Lower lobe of right lung (tissue), 2 donors: ENCODE measurements around the gene NRIP1. TPM values are rescaled to one million over a fixed set of nuclear protein-coding genes. Genes with fewer than 3 reads are reported as not detected.

Experiments
- ATAC-seq, 2 donors: fragments of 200-7000 bp; cut with Tn5 transposase; one replicate each; pipeline ENCODE4 v1.9.1; 2020 to 2022; ENCODE audit warnings: mild to moderate bottlenecking in 2 of 2, moderate library complexity in 2 of 2
- DNase-seq: peaks from one replicate; pipeline ENCODE4 v3.0.0-alpha.2; 2020
- H3K27ac ChIP-seq: fragments of 200-600 bp; one replicate; pipeline ENCODE4 v1.8.0; 2022
- H3K27me3 ChIP-seq: fragments of 200-600 bp; one replicate; pipeline ENCODE4 v1.8.0; 2022; ENCODE audit warnings: low read depth
- H3K36me3 ChIP-seq: fragments of 200-600 bp; one replicate; pipeline ENCODE4 v1.8.0; 2022; ENCODE audit warnings: mild to moderate bottlenecking
- H3K4me1 ChIP-seq: fragments of 200-600 bp; one replicate; pipeline ENCODE4 v1.8.0; 2022
- H3K4me3 ChIP-seq: fragments of 200-600 bp; one replicate; pipeline ENCODE4 v1.8.0; 2022; ENCODE audit warnings: mild to moderate bottlenecking
- H3K9me3 ChIP-seq: fragments of 200-600 bp; one replicate; pipeline ENCODE4 v1.8.0; 2022
- CTCF ChIP-seq: fragments of 200-600 bp; IDR thresholded peaks from one replicate; pipeline ENCODE4 v1.8.0; 2022; ENCODE audit warnings: antibody characterized with exemption, mild to moderate bottlenecking
- intact Hi-C: fragments of 100-400 bp; cut with DNase I; formaldehyde crosslinking; loops from one replicate; pipeline ENCODE4 v1.11.0; 2022
- total RNA-seq: library from RNA; stranded (reverse); fragmentation: NEBNext Ultra II Directional; extraction: Animal tissue kit (Norgen Biotek cat#: 25700); gene quantifications from one replicate; pipeline ENCODE4 v1.2.1, GENCODE V29; 2021
- donor health status: DM: no; HTN: yes; CAD: no; lungs with severe emphysema.

NRIP1 gene
- total RNA-seq, 1 donor from 2014 or later, result 60.0 TPM

- no peak for TF ChIP-seq CTCF
- H3K4me3 ChIP-seq, result no peak overlapping the region
- H3K27ac ChIP-seq, result no peak overlapping the region
- no peaks in the 10 kb centered on the region for H3K27me3 ChIP-seq
- DNase-seq (no peak), ATAC-seq (no peak)
- intact Hi-C loops, result no loop called here
- H3K9me3 ChIP-seq, result no peaks in the 10 kb centered on the region
- H3K36me3 ChIP-seq, result no peaks in the 10 kb centered on the region
- H3K4me1 ChIP-seq, result no peaks in the 10 kb centered on the region
These were observed 44.0 kb downstream of the NRIP1 start for GRCh38 chr21:15020797-15021196.

- no peak for TF ChIP-seq CTCF
- intact Hi-C loops, result no loop called here
- Histone ChIP-seq H3K4me1 (no peaks in the 10 kb centered on the region), H3K27me3 (no peaks in the 10 kb centered on the region), H3K9me3 (no peaks in the 10 kb centered on the region), H3K4me3 (no peak overlapping the region), H3K36me3 (no peaks in the 10 kb centered on the region), H3K27ac (no peak overlapping the region)
- DNase-seq, result no peak
- no peak for ATAC-seq
These were observed 46.4 kb downstream of the NRIP1 start for GRCh38 chr21:15018382-15018781.

GRCh38 chr21:15015622-15016471 is 49.0 kb downstream of the NRIP1 start:
- no peak for DNase-seq
- H3K36me3 ChIP-seq, result no peaks in the 10 kb centered on the region

GRCh38 chr21:15014221-15014620 is 50.6 kb downstream of the NRIP1 start:
- ATAC-seq (no peak), DNase-seq (no peak)
- Histone ChIP-seq H3K4me1 (no peaks in the 10 kb centered on the region), H3K9me3 (no peaks in the 10 kb centered on the region), H3K36me3 (no peaks in the 10 kb centered on the region), H3K27me3 (no peaks in the 10 kb centered on the region), H3K4me3 (no peak overlapping the region), H3K27ac (no peak overlapping the region)
- no peak for TF ChIP-seq CTCF
- intact Hi-C loops, result no loop called here

More at GRCh38 chr21:15015622-15016471, 49.0 kb downstream of the NRIP1 start:
- Histone ChIP-seq H3K9me3 (no peaks in the 10 kb centered on the region), H3K4me1 (no peaks in the 10 kb centered on the region), H3K27ac (no peak overlapping the region), H3K4me3 (no peak overlapping the region), H3K27me3 (no peaks in the 10 kb centered on the region)
- ATAC-seq, result no peak
- intact Hi-C loops, result no loop called here
- no peak for TF ChIP-seq CTCF

GRCh38 chr21:15011967-15012366 is 52.8 kb downstream of the NRIP1 start:
- H3K4me3 ChIP-seq, result no peak overlapping the region
- no peaks in the 10 kb centered on the region for H3K9me3 ChIP-seq
- intact Hi-C loops, result no loop called here
- H3K27ac ChIP-seq, result no peak overlapping the region
- DNase-seq (no peak), ATAC-seq (no peak)
- no peak for TF ChIP-seq CTCF
- H3K36me3 ChIP-seq, result no peaks in the 10 kb centered on the region
- H3K27me3 ChIP-seq, result no peaks in the 10 kb centered on the region
- H3K4me1 ChIP-seq, result no peaks in the 10 kb centered on the region
